Cardiac septum (tissue), 1 donor: ENCODE results near the gene KHSRP. TPM values are rescaled to one million over a fixed set of nuclear protein-coding genes. Genes with fewer than 3 reads are reported as not detected.
A peak's percentile ranks its signal among the peaks of the same experiment; 100 is the strongest.

Experiments used
- DNase-seq: peaks from one replicate; pipeline ENCODE4 v3.0.0-alpha.2; 2020; ENCODE audit warnings: low spot score
- intact Hi-C: fragments of 100-400 bp; cut with DNase I; formaldehyde crosslinking; loops from one replicate; pipeline ENCODE4 v1.14.0; 2022
- total RNA-seq: library from RNA; stranded (reverse); fragmentation: NEBNext Ultra II Directional; extraction: Animal tissue kit (Norgen Biotek cat#: 25700); gene quantifications from one replicate; pipeline ENCODE4 v1.2.1, GENCODE V29; 2021
- donor health status: DM: no; HTN: no; CAD: no.

Gene KHSRP
- total RNA-seq, 1 donor from 2014 or later = 87.6 TPM

DNA sequence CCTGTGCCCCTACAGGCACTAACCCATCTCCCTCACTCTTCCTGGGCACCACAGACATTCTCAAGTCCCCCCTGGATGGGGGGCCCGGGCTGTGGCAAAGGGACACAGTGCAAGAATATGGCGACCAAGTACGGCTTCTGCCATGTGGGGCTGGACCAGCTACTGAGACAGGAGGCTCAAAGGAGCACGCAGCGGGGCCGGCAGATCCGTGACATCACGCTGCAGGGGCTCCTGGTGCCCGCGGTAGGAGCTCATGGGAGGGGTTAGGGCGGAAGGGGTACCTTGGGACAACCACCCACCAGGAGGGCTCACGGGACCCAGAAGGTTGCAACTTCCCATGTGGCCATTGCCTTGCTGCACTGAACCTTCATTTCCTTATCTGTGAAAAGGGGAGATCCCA is 28.3 kb downstream of the KHSRP start:
- intact Hi-C loops = no loop called here
- DNase-seq = no peak

DNA sequence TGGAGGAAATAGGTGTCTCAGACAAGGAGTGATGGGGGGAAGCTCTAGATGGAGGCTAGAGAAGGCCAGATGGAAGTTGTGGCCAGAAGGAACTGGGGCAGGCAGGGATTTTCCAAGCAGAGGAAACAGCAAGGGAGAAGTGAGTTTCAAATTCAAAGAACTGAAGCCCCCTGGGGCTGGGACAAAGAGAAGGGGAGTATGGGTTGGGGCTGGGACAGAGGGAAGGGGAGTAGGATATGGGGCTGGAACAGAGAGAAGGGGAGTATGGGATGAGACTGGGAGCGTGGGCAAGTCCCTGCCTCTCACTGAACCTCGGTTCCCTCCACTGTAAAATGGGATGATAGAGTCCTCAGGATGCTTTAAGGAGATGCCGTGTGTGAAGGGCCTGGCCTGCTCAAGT is 29.8 kb downstream of the KHSRP start:
- no peak for DNase-seq
- intact Hi-C loops = no loop called here

DNA sequence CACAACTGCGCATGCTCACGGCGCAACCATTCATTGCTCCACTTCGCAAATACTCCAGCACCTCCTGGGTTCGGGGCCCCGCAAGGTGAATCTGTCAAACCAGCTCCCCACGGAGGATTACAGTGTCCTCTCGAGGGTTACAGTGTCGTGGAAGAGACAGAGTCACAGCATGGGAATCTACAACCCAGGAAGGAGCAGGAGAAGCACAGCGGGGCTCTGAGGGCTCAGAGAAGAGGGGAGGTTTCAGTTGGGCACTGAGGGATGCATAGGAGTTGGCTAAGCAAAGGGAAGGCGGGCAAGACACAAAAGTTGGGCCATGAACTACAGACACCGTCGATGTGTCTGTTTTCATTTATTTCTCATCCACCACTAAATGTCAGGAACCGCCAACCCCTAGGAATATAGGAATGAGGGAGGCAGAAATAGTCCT is 30.6 kb downstream of the KHSRP start:
- DNase-seq = no peak
- intact Hi-C loops = loop anchor here (2.0 kb wide), 1 partner anchor 21 kb away; the partner anchor contains the start of gene ALKBH7

DNA sequence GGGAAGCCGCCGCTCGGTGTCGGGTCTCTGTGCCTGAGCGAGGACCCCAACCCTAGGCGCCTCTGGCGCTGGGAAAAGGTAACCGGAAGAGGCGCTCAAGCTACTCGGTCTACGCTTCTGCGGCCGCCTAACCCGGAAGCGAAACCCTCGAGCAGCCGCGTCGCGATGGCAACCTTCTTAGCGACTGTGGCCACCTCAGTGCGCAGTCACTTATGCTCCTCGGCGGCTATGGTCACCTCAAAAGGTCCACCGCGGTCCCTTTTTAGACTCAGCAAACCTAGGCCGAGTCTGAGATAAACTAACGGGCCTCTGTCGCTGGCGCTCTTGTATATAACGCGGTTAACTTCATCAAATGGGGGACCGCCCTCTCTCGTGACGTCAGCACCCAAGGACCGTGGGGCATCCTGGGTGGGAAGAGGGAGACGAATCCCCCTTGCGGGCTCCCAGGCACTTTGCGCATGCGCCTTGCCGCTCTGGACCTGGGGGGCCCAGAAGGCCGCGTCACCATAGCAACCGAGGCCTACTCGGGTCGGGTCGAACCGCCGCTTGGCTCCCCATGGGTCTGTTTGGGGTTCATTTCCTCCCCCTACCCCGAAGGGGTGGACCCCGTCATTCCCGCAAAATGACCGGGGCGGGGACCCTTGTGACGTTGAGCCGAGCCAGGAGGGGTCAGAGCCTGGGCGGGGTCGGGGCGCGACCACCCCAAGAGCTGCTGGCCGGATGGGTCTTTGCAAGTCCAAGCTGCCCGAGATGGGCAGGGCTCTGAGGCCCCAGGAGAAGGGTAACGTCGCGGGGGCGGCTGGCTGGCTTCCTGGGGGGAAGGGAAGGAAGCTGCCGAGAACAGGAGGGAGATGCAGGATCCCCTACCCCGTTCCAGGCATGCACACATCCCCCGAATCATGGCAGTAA is 31.3 kb downstream of the KHSRP start, which contains the start of gene GTF2F1:
TSS of gene GTF2F1 (minus strand) at position 91 of the 909 bp plus-strand sequence. CDS start 169 bp downstream, outside the sequence.
- intact Hi-C loops = loop anchor here (2.0 kb wide), 1 partner anchor 21 kb away; the partner anchor contains the start of gene ALKBH7
- peak; percentile 95 for DNase-seq

DNA sequence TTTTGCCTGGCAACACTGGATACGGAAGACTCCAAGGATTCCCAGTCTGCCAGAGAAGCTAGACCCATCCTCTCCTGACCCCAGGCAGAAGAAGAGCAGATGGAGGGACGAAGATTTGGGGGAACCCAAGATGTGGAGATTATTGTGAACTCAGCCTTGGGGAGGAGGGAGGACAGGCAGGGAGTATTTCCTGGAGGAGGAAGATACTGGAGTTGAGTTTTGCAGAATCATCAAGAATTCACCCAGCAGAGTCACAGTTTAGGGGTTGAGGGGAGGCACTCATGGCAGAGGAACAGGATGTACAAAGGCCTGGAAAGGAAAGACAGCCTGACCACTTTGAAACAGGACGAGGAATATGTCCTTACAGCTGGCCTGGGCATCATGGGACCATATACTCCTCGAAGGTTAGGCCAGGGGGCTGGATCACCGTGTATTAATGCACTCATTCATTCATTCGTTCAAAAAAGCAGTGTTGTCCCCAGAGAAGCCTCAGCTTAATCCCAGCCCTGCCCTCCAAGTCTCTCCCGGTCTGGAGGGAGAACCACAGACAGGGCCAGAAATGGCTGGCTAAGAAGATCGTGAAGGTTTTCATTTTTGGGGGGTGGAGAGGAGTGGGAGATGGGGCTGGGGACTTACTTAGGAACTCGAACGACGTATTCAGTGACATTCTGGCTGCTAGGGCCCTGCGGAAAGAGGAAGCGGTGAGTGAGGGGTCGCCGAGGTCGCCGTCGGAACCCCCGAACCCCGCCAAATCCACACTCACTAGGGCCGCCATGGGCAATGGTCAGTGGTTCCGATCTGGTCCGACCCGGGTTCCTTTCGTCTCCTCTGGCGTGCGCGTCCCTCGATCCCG is 32.2 kb downstream of the KHSRP start:
- intact Hi-C loops = loop anchor here (2.0 kb wide), 1 partner anchor 20 kb away; the partner anchor contains the start of gene ALKBH7
- DNase-seq = no peak

- no peak for DNase-seq
- intact Hi-C loops = no loop called here
These were observed 37.2 kb downstream of the KHSRP start for GRCh38 chr19:6387372-6387771.

DNA sequence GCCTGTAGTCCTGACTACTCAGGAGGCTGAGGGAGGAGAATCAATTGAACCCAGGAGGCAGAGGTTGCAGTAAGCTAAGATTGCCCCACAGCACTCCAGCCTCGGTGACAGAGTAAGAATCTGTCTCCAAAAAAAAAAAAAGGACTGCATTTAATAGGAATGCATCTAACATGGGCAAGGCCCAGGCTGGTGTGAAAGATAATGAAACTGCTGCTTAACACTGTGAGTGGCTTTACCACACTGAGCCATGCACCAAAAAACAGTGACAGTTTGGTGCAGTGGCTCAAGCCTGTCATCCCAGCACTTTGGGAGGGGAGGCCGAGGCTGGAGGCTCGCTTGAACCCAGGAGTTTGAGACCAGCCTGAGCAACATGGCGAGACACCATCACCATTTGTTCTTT is 40.2 kb downstream of the KHSRP start:
- DNase-seq = no peak
- intact Hi-C loops = no loop called here

- DNase-seq = no peak
- intact Hi-C loops = no loop called here
These were observed 41.4 kb downstream of the KHSRP start for GRCh38 chr19:6383188-6383587.

GRCh38 chr19:6381030-6381750 is 43.4 kb downstream of the KHSRP start:
- DNase-seq = no peak
- intact Hi-C loops = no loop called here

DNA sequence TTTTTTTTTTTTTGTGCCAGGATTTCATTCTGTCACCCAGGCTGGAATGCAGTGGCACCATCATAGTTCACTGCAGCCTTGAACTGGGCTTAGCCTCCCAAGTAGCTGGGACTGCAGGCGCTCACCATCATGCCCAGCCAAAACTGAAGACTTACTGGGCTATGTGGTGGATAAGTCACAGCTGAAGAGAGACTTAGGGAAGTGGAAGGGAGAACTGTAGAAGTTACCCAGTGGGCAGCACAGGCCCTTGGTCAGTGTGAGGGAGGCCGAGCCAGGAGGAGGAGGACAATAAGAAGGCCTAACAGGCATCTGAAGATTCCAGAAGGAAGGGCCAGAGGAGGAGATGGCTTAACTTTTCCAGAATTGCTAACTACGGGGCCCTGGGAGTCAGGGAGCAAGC is 44.9 kb downstream of the KHSRP start:
- DNase-seq = no peak
- intact Hi-C loops = no loop called here

- DNase-seq = no peak
- intact Hi-C loops = no loop called here
These were observed 46.1 kb downstream of the KHSRP start for GRCh38 chr19:6378486-6378885.

GRCh38 chr19:6378041-6378440 is 46.6 kb downstream of the KHSRP start:
- no peak for DNase-seq
- intact Hi-C loops = no loop called here

- DNase-seq = no peak
- intact Hi-C loops = no loop called here
These were observed 48.0 kb downstream of the KHSRP start for GRCh38 chr19:6376512-6377190.

DNA sequence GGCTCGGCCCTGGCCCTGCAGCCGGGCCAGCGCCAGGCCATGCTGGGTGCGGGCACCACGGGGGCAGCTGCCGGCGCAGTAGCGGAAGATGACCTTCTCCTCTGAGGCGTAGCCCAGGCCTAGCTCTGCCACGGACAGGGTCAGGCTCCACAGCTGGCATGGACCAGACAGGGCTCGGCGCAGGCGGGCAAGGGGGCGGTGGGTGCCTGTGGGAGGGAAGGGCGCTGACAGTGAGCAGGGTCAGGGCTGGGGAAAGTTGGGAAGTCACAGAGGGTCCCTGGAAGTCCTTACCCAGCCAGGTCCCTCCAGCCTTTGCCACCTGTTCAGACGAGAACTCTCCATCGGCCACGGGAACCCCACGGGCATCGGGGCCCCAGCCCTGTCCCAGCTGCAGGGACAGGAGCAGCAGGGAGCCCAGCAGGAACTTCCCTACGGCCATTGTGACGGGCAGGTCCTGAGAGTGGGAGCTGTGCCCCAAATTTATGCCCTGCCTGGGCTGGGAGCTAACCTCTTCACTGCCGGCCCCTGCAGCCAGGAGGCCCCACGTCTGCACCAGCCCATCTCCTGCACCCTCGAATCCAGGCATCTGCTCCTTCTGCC is 49.1 kb downstream of the KHSRP start, which contains the start of gene PSPN:
TSS of gene PSPN (minus strand) at position 523 of the 600 bp plus-strand sequence. CDS start at position 439, 84 bp downstream.
- intact Hi-C loops = no loop called here

DNA sequence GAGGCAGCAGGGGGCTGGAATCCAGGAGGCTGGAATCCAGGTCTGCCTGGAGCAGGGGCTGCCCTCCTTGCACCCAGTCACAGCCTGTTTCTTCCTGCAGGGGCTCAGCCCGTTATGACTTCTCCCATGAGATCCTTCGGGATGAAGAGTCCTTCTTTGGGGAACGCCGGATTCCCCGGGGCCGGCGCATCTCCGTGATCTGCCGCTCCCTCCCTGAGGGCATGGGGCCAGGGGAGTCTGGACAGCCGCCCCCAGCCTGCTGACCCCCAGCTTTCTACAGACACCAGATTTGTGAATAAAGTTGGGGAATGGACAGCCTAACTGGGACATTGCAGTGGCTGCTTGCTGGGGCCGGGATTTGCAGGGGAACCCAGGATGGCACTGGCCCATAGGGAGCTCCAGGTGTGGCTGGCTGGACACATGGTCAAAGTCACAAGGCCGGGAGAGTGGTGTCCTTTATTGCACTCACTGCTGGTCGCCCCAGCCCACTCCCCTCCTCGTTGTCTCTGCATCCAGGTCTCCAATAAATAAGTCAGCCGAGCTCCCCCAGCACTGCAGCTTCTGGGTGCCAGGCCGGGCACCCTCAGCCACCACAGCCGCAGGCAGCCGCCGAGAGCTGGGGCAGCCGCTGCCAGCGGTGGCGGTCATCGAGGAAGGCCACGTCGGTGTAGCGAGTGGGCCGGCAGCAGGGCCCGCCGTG is 49.8 kb downstream of the KHSRP start:
- intact Hi-C loops = loop anchor here (5.0 kb wide), 1 partner anchor 47 kb away; the partner anchor contains the start of gene KHSRP
- DNase-seq = no peak

More for the DNA sequence above, 49.1 kb downstream of the KHSRP start, which contains the start of gene PSPN:
- DNase-seq = no peak

- intact Hi-C loops = loop anchor here (5.0 kb wide), 1 partner anchor 48 kb away; the partner anchor contains the start of gene KHSRP
- no peak for DNase-seq
These were observed 50.4 kb downstream of the KHSRP start for GRCh38 chr19:6374161-6374709.

DNA sequence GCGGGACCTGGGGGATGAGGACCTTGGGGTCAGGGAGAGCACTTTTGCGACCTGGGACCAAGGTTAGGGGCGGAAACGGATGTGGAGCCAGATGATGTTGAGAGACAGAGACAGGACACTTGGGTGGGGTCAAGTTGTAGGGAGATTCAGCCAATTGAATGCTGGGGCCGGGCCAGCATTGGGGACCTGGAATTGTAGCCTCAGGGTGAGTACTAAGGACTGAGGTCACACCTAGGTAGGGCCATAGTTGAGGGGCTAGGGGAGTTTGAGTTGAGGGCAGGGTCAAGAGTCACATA is 50.9 kb downstream of the KHSRP start:
- DNase-seq = no peak
- intact Hi-C loops = loop anchor here (2.0 to 5.0 kb wide), 3 partner anchors 19 to 365 kb away; partner anchors contain the start of genes GTF2F1, KHSRP and TRIP10
